D721Med (cell line): ENCODE measurements around the gene DYRK2.

Experiments
- DNase-seq: peaks from one replicate; pipeline ENCODE4 v3.0.0; 2011; ENCODE audit warnings: low spot score; ENCODE audit not compliant: insufficient read length
- FAIRE-seq: peaks from 2 replicates; lab custom pipeline; 2011; peaks lifted over from hg19 to GRCh38; lab: Jason Lieb, UNC
- CTCF ChIP-seq: IDR thresholded peaks from 2 replicates; pipeline ENCODE4 v1.5.1; 2012; ENCODE audit warnings: mild to moderate bottlenecking, control low read depth; ENCODE audit not compliant: insufficient read depth; ENCODE audit errors: missing control alignments

DYRK2 gene

GRCh38 chr12:67621112-67621511 lies 27.4 kb upstream of the DYRK2 start:
- FAIRE-seq (no peak), DNase-seq (no peak)
- no peak for TF ChIP-seq CTCF

DNA sequence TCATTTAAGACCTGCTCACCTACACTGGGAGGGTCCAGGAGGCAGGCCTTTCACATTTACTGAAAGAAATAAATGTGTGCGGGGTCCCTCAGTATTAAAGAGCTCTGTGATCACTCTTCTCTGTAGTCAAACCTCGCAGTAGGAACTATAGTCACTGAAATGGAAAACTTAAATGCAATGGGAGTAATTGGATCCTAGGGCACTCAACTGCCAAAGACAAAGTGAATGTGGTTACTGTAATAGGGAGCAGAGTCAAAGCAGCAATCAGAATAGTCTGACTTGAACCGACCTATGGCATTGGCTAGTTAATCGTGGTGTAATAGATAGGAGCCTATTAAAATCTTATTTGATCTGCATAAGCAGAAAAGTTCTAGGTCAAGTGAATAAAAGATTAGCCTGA lies 26.6 kb upstream of the DYRK2 start:
- TF ChIP-seq CTCF: no peak
- no peak for DNase-seq
- no peak for FAIRE-seq

DNA sequence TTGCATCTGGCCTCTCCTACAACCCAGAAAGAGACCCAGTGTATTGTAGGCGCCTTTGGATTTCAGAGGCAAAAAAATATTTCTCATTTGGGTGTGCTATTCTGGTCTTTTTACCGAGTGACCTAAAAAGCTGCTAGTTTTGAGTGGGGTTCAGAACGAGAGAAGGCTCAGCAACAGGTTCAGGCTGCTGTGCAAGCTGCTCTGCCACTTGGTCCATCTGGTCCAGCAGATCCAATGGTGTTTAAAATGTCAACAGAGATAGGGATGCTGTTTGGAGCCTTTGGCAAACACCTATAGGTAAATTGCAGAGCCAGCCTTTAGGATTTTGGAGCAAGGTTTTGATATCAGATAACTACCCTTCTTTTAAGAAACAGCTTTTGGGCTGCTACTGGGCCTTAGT lies 25.3 kb upstream of the DYRK2 start:
- no peak for TF ChIP-seq CTCF
- DNase-seq (no peak), FAIRE-seq (no peak)

DNA sequence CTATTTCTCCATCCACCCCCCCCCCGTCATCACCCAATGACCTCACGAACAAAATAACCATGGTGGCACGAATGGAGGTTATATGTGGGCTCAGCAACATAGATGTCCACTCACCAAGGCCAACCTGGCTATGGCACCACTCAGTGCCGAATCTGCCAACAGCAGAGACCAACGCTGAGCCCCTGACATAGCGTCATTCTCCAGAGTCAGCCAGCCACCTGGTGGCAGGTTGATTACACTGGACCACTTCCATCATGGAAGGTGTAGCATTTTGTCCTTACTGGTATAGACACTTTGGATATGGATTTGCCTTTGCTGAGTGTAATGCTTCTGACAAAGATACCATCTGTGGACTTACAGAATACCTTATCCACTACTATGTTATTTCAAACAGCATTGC lies 24.2 kb upstream of the DYRK2 start:
- DNase-seq: no peak
- no peak for FAIRE-seq

GRCh38 chr12:67625004-67625403 lies 23.5 kb upstream of the DYRK2 start:
- no peak for DNase-seq
- no peak for FAIRE-seq
- TF ChIP-seq CTCF: no peak

More for the DNA sequence above, 24.2 kb upstream of the DYRK2 start:
- TF ChIP-seq CTCF: peak; percentile 3

- TF ChIP-seq CTCF: no peak
- DNase-seq (no peak), FAIRE-seq (no peak)
These were observed 22.4 kb upstream of the DYRK2 start for GRCh38 chr12:67626156-67626555.

DNA sequence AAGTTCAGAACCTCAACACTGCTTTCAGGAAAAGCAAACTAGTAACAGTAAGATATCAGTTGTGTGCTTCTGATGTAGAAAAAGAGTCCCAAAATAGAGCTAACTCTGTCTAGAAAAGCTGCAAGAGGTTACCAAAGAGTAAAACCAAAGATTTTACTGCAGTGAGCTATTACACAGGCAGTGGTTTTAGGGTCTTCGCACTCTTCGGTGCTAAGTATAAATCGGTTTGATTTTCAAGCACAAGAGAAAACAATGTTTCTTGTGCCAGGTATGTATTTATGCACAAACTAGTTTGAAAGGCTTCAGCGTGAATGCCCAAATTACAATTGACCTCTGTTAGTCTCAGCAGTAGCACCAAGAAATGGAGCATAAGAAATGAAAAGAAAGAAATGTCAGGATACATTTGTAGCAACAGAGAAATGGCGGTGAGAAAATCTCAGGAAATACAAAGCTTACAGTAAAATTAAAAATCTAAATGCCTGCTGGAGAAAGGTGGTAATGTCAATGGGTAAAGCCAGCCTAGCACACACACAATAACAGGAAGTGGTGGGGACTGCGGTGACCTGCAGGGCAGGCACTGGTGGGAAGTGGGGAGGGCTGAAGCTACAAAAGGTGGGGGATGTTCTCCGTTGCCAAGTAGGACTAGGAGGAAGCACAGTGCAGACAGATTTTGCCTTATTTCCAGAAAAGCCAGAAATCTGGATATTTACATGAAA lies 18.0 kb upstream of the DYRK2 start:
- FAIRE-seq (no peak), DNase-seq (no peak)
- no peak for TF ChIP-seq CTCF
